Measurements from ENCODE around the gene EXOC4.

DNA sequence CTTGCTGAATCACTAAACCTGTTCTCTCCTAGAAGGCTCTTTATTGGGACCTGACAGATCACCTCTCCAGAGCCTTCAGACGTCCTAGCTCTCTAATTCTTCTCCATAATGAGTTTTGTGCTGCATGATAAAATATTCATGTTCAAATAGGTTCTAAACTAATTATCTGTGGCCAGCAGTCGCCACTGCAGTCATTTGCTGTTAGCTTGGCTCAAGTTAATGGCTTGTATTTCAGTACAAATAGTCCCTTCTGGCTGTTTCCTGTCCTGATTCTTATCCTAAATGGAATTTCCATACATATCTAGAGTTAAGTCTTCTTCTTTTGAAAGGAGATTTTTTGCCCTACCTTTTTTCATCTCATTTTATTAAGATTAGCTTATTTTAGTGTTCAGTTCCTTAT lies 303.2 kb downstream of the EXOC4 start:
- TF ChIP-seq, protein P1, sequence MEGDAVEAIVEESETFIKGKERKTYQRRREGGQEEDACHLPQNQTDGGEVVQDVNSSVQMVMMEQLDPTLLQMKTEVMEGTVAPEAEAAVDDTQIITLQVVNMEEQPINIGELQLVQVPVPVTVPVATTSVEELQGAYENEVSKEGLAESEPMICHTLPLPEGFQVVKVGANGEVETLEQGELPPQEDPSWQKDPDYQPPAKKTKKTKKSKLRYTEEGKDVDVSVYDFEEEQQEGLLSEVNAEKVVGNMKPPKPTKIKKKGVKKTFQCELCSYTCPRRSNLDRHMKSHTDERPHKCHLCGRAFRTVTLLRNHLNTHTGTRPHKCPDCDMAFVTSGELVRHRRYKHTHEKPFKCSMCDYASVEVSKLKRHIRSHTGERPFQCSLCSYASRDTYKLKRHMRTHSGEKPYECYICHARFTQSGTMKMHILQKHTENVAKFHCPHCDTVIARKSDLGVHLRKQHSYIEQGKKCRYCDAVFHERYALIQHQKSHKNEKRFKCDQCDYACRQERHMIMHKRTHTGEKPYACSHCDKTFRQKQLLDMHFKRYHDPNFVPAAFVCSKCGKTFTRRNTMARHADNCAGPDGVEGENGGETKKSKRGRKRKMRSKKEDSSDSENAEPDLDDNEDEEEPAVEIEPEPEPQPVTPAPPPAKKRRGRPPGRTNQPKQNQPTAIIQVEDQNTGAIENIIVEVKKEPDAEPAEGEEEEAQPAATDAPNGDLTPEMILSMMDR (conservative IDR thresholded peaks at IDR 0.05 in 1 of 2, IDR thresholded peaks at IDR 0.05 in 1 of 2; ENCODE audit: low read depth in 1 of 2, low read length in 2 of 2) = no peak
- no peak for TF ChIP-seq EZH2 (IDR thresholded peaks at IDR 0.05; ENCODE audit: low read length, missing control alignments)

Data from fibroblast of lung (primary cell).